Gastroesophageal sphincter (tissue), 4 donors: ENCODE data around the gene OR10D3. TPM values are rescaled to one million over a fixed set of nuclear protein-coding genes. Genes with fewer than 3 reads are reported as not detected.
"Not testable (repeated sequence)": the region's sequence is repeated elsewhere in the genome, so short reads cannot be mapped to it uniquely, and the experiment has no call there.

ENCODE experiments used
- ATAC-seq: fragments of 150-250 bp; one replicate; pipeline ENCODE4 v1.9.1; 2016; ENCODE audit warnings: mild to moderate bottlenecking, moderate library complexity
- H3K27ac ChIP-seq, 4 donors: fragments of 200-600 bp; sonication (generic) in 3 of 4; 1 replicate in 3 of 4; 2 replicates in 1 of 4; pipeline ENCODE4 v1.5.1; 2016 to 2019
- H3K27me3 ChIP-seq: fragments of 200-600 bp; sonication (generic); one replicate; pipeline ENCODE4 v1.5.1; 2019
- H3K36me3 ChIP-seq, 2 donors: fragments of 200-600 bp; sonication (generic); one replicate each; pipeline ENCODE4 v1.5.1; 2019; ENCODE audit warnings: control low read depth in 1 of 2
- H3K4me1 ChIP-seq, 3 donors: fragments of 200-600 bp; sonication (generic); 1 replicate in 2 of 3; 2 replicates in 1 of 3; pipeline ENCODE4 v1.5.1; 2016 to 2019; ENCODE audit warnings: control low read depth in 2 of 3
- H3K4me3 ChIP-seq, 2 donors: fragments of 200-600 bp; sonication (generic); one replicate each; pipeline ENCODE4 v1.5.1; 2019; ENCODE audit warnings: mild to moderate bottlenecking in 1 of 2, moderate library complexity in 1 of 2
- H3K9me3 ChIP-seq, 3 donors: fragments of 200-600 bp; sonication (generic); one replicate each; pipeline ENCODE4 v1.5.1; 2017 to 2019; ENCODE audit warnings: control low read depth in 2 of 3
- CTCF ChIP-seq, 4 experiments: fragments of 200-600 bp in 2 of 4; fragments of 450-650 bp in 2 of 4; sonication (generic) in 1 of 4; IDR thresholded peaks; one replicate each; pipeline ENCODE4 v1.5.1; 2017 to 2019; ENCODE audit warnings: antibody characterized with exemption in 4 of 4, mild to moderate bottlenecking in 2 of 4, moderate library complexity in 2 of 4
- EP300 ChIP-seq: sonication (generic); formaldehyde crosslinking; IDR thresholded peaks from one replicate; pipeline ENCODE4 v1.6.1; 2017; ENCODE audit warnings: antibody characterized with exemption, mild to moderate bottlenecking
- POLR2A ChIP-seq, 2 donors: fragments of 450-650 bp; IDR thresholded peaks; one replicate each; pipeline ENCODE4 v1.6.1; 2017; ENCODE audit warnings: antibody characterized with exemption in 2 of 2, mild to moderate bottlenecking in 2 of 2, moderate library complexity in 1 of 2
- POLR2AphosphoS5 ChIP-seq: sonication (generic); formaldehyde crosslinking; IDR thresholded peaks from one replicate; pipeline ENCODE4 v1.6.1; 2017; ENCODE audit warnings: antibody characterized with exemption
- WGBS, 2 donors: methylation state at CpG; one replicate each; pipeline ENCODE4 v1.1.5; 2018; ENCODE audit warnings: low coverage in 1 of 2; 5-methylcytosine and 5-hydroxymethylcytosine counted together
- total RNA-seq, 4 donors: library from RNA; depleted of rRNA; stranded (reverse); fragments of >200 nt; gene quantifications; one replicate each; pipeline ENCODE4 v1.1.0, GENCODE V29; 2016

OR10D3 gene
- total RNA-seq, 4 donors from 2014 or later, result not detected

- no peaks in the 10 kb centered on the region for H3K9me3 ChIP-seq
- peaks cover 0 to 7% of the 10 kb centered on the region in 2 donors for H3K36me3 ChIP-seq
- no peaks in the 10 kb centered on the region for H3K4me1 ChIP-seq
- ATAC-seq, result no peak
- no peak overlapping the region for H3K27ac ChIP-seq
- no peak overlapping the region for H3K4me3 ChIP-seq
- no peaks in the 10 kb centered on the region for H3K27me3 ChIP-seq
- 54 to 75% methylated on average over 2 of the region's 2 CpGs for WGBS, 2 donors
- TF ChIP-seq POLR2A (IDR thresholded peaks at IDR 0.05) (no peak), EP300 (no peak), POLR2AphosphoS5 (no peak), CTCF (IDR thresholded peaks at IDR 0.05) (no peak)
These were observed 29.3 kb upstream of the OR10D3 start for GRCh38 chr11:124153821-124154220.

GRCh38 chr11:124159481-124159880 lies 23.7 kb upstream of the OR10D3 start:
- Histone ChIP-seq H3K4me3 (no peak overlapping the region), H3K36me3 (no peaks in the 10 kb centered on the region), H3K27me3 (no peaks in the 10 kb centered on the region), H3K9me3 (no peaks in the 10 kb centered on the region), H3K4me1 (no peaks in the 10 kb centered on the region), H3K27ac (no peak overlapping the region)
- no peak for ATAC-seq
- no peak for TF ChIP-seq EP300
- TF ChIP-seq POLR2A (IDR thresholded peaks at IDR 0.05), result no peak
- no peak for TF ChIP-seq POLR2AphosphoS5
- TF ChIP-seq CTCF (IDR thresholded peaks at IDR 0.05), result no peak

DNA sequence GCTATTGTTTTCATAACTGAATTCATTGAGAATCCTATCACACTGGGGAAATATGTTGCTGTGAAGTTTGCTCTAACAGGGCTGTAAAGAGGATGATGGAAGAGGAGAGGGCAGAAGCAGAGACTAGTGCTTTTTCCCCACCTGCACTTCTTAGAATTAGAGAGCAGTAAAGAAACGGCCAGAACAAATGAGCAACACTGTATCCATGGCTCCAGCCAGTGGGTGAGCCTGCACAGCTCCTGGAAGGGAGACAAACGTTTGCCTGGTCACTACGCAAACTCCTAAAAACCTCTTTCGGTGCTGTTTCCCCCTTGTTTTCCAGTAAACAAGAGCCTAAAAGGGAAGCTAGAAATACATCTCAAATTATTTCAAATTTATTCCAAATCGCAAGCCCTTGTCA lies 22.2 kb upstream of the OR10D3 start:
- 59 to 85% methylated on average over 4 to 5 of the region's 5 CpGs for WGBS, 2 donors
- H3K36me3 ChIP-seq, result no peaks in the 10 kb centered on the region
- H3K4me1 ChIP-seq, result no peaks in the 10 kb centered on the region
- H3K9me3 ChIP-seq, result no peaks in the 10 kb centered on the region
- TF ChIP-seq CTCF (IDR thresholded peaks at IDR 0.05), result no peak
- no peak for TF ChIP-seq POLR2AphosphoS5
- no peak for TF ChIP-seq POLR2A (IDR thresholded peaks at IDR 0.05)
- no peak for TF ChIP-seq EP300
- no peak overlapping the region for H3K4me3 ChIP-seq
- H3K27ac ChIP-seq, result no peak overlapping the region
- no peaks in the 10 kb centered on the region for H3K27me3 ChIP-seq
- ATAC-seq, result no peak

DNA sequence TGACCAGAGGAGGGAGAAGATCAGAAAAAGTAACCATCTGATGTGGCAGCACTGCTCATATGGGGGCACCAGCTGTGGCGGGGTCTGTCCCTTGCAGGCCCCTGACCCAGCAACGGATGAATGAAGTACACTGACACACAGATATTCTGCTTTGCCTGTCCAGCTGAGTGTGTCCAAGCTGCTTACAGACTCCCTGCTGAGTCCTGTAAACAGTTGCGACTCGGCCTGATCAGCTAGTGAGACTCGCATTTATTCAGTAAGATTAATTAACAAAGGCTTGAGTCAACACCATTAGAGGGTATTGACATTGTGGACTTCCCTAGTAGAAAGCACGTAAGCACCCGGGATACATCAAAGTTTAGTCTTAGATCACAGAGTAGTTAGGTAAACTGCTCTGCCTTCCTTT lies 15.3 kb upstream of the OR10D3 start:
- WGBS, 2 donors, result 28 to 41% methylated on average over 4 to 5 of the region's 7 CpGs
- Histone ChIP-seq H3K4me3 (no peak overlapping the region), H3K4me1 (no peaks in the 10 kb centered on the region), H3K36me3 (no peaks in the 10 kb centered on the region), H3K27ac (no peak overlapping the region), H3K9me3 (no peaks in the 10 kb centered on the region), H3K27me3 (peaks cover 8% of the 10 kb centered on the region)
- no peak for TF ChIP-seq EP300
- no peak for TF ChIP-seq POLR2AphosphoS5
- TF ChIP-seq CTCF (IDR thresholded peaks at IDR 0.05), result no peak
- no peak for TF ChIP-seq POLR2A (IDR thresholded peaks at IDR 0.05)
- ATAC-seq, result no peak

DNA sequence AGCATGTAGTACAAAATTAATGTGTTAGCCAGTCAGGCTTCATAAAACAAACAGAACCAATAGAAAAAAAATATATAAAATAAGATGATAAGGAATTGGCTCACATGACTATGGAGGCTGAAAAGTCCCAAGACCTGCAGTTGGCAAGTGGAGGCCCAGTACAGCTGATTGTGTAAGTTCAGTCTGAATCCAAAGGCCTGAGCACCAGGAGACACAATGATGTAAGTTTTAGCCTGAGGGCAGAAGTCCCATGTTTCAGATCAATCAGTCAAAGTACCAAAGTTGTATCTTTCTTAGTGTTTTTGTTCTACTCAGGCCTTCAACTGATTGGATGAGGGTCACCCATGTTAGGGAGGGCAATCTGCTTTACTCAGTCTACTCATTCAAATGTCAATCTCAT lies 14.3 kb upstream of the OR10D3 start:
- peaks cover 8% of the 10 kb centered on the region for H3K27me3 ChIP-seq
- TF ChIP-seq POLR2A (IDR thresholded peaks at IDR 0.05) (no peak), POLR2AphosphoS5 (no peak), CTCF (IDR thresholded peaks at IDR 0.05) (no peak), EP300 (no peak)
- no peak overlapping the region for H3K4me3 ChIP-seq
- H3K9me3 ChIP-seq, result no peaks in the 10 kb centered on the region
- no peak overlapping the region for H3K27ac ChIP-seq
- H3K36me3 ChIP-seq, result no peaks in the 10 kb centered on the region
- no peak for ATAC-seq
- H3K4me1 ChIP-seq, result no peaks in the 10 kb centered on the region

GRCh38 chr11:124170315-124170714 lies 12.8 kb upstream of the OR10D3 start:
- WGBS, 2 donors, result 100% methylated on average over 1 of the region's 12 CpGs; no CpG with 5 or more reads in 1 of the 2 donors
- ATAC-seq, H3K27ac ChIP-seq, H3K4me1 ChIP-seq, H3K4me3 ChIP-seq, H3K36me3 ChIP-seq, H3K27me3 ChIP-seq, H3K9me3 ChIP-seq: not testable (repeated sequence)
